GM18519 (cell line): ENCODE measurements around the gene HELB.

Experiments
- ATAC-seq: cut with Tn5 transposase; IDR thresholded peaks from one replicate; pipeline ENCODE4 v1.9.1; 2021; ENCODE audit warnings: mild to moderate bottlenecking, moderate library complexity; ENCODE audit not compliant: unreplicated experiment, low FRiP score

The HELB gene

DNA sequence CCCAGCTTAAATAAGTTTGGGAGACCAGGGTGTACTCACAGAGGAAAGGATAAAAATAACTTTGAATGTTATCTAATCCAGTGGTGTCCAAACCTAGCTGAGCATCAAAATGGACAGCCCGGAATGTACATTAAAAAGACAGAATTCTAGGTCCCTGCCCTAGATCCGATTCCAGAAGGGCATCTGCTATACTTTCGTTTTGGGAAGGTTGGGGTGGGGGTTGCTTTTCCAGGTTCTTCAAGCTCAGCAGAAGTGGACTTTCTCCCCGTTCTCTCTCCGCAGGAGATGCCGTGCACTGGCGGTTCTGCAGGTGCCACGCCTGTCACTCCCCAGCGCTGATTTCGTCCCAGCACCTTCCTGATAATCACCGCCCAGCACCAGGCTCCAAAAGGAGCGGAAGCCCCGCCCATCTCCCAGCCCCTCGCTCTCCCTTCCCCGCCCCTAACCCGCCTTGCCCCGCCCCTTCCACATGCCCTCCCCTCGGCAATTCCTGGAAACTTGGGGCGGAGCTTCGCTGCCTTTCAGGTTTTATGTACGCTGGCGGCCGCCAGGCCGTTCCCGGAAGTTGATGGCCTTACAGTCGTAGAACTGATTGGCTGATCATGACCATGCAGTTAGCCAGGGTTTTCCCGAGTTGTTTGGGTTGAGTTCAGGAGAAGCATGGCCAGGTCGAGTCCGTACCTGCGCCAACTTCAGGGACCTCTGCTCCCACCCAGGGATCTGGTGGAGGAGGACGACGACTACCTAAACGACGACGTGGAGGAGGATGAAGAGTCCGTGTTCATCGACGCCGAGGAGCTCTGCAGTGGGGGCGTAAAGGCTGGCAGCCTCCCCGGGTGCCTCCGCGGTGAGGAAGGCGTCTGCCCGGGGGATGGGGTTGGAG lies at the start of gene HELB:
Gene HELB (plus strand): TSS at position 550 of the 883 bp plus-strand sequence. CDS start 111 bp downstream, at position 661.
- ATAC-seq, result peak; percentile 88

DNA sequence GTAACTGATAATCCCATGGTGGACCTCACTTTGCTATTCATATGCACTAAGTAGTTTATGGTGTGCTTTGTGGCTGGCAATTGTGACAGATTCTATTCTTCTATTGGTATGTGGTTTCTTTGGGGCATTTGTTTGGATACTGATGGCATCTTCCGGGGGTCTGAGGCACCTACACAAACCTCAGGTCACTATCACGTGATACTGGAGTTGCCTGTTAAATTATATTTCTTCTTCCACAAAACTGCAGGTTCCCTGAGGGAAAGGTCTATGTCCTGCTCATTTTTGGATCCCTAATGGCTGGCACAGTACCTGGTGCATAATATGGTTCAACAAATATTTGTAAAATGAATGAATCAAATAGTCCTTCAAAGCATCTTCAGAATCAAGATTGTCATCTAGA lies 49.5 kb upstream of the HELB start:
- ATAC-seq, result no peak

DNA sequence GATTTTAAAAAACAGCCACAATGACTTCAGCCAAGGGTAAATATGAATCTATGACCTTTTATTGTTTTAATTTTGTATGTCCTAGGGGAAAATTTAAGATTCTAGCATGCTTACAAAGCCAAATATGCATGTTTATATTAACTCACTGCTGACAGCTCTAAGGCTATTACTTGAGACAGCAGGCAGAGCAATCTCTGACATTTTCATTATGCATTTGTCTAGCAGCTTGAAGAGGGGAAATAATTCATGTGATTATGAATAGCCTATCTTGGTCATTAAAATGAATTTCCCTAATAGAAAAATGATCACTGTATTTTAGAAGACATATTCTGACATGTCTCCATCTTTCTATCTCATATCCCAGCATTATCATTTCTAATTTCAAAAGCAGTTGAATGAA lies 46.6 kb upstream of the HELB start:
- ATAC-seq, result no peak

- no peak for ATAC-seq
These were observed 44.3 kb upstream of the HELB start for GRCh38 chr12:66258011-66258410.

DNA sequence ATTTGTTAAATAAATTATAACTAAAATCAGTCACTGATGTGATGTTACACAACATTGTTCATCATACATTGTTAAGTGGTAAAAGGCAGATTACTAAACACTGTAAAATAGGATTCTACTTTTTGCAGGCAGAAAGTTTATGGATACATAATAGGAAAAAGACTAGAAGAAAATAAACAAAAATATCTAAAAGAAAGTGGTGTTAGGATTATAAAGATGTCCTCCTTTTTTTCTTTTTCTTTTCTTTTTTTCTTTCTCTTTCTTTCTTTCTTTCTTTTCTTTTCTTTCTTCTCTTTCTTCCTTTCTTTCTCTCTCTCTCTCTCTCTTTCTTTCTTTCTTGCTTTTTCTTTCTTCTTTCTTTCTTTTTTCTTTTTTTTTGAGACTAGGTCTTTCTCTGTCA lies 39.6 kb upstream of the HELB start:
- no peak for ATAC-seq

DNA sequence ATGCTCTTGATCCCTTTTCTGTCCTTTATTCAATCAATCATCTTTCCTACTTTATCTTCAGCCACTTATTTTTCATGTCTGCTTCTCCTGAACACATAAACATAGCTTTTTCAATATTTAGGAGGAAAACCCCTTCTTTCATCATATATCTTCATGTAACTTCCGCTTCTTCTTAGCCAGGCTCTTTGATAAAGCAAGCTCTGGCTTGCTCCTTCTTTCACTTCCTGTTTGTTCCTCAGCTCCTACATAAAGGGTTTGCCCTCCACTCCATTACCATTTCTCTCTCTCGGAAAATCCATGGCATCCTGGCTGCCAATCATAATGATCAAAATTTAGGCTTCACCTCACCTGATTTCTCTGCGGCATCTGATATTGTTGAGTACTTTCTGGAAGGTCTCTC lies 33.7 kb upstream of the HELB start:
- ATAC-seq, result no peak

GRCh38 chr12:66269142-66269541 lies 33.2 kb upstream of the HELB start:
- no peak for ATAC-seq

- ATAC-seq, result no peak
These were observed 32.4 kb upstream of the HELB start for GRCh38 chr12:66269757-66270383.

DNA sequence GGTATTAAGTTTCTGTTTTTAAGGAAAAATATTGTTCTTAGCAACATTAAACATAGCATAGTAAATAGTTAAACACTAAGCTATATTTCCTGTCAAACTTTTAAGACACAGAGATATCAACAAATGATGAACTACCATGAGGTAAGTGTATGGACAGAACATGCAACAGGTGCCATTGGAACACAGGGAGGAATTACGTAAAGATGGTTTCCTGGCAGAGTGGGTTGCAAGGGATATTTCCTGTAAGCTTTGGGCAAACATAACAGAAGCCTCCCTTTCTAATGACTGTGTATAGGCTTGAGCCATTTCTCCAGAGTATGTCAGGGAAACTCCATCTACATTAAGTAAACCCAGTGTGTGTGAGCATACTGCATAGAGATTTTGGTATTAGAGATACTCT lies 31.7 kb upstream of the HELB start:
- ATAC-seq, result no peak

- no peak for ATAC-seq
These were observed 29.6 kb upstream of the HELB start for GRCh38 chr12:66272650-66273049.

DNA sequence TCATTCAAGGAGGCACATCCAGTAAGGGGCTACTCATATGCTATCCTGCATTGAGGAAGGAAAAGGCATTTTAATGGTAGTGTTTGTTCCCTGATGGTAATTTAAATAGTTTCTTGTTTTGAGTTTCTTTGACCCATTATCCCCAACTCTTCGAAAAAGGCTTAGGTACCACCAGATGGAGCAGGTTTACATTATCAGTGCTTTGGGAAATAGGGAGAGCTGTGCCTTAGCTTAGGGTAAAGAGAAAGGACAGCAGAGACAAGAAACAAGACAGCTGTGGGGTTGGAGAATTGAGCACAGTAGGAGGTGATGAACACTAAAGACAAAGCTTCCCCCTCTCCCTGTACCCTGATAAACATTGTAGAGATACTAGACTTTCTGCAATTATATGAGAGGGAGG lies 29.1 kb upstream of the HELB start:
- ATAC-seq, result no peak

DNA sequence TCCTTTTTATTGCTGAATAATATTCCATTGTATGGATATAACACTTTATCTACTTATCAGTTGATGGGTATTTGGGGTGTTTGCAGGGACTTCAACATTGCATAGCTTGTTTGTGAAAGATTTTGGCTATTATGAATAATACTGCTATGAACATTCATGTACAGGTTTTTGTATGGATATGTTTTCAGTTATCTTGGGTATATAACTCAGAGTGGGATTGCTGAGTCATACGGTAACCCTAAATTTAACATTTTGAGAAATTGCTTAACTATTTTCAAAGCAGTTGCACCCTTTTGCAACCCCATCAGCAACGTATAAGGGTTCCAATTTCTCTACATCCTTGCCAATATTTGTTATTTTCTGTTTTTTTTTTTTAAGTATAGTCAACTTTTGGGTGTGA lies 27.3 kb upstream of the HELB start:
- no peak for ATAC-seq

- no peak for ATAC-seq
These were observed 23.1 kb upstream of the HELB start for GRCh38 chr12:66279123-66279712.

GRCh38 chr12:66280561-66280960 lies 21.7 kb upstream of the HELB start:
- ATAC-seq, result no peak

DNA sequence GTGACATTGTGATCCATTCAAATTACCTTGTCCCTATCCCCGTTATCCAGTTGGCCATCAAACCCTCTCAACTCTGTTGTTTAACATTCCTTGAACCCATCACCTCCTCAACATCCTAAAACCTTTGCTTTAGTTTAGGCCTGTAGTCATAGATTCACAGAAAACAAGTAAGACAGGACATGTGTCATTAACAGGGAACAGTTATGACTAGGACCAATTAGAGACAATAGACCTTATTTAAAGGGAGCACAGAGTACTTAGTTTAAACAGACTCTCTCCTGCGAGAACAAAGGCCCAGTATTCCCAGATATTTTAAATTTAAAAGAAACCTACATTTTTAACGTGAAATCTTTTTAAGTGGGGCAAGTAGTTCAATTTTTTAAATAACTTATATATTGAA lies 20.0 kb upstream of the HELB start:
- ATAC-seq, result no peak

DNA sequence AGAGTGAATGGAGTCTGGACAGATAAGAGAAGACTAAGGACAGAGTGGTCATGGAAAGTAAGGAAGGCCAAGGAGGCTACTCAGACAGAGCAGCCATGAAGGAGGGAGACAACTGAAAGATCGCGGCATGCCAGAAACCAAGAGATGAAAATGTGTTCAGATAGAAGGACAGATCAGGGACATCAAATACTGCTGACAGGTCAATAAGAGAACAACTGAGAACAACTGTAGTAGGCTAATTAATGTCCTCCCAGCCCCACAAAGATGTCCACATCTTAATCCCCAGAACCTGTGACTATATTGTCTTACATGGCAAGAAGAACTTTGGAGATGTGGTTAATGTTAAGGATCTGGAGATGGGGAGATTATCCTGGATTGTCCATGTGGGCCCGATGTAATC lies 15.0 kb upstream of the HELB start:
- no peak for ATAC-seq

GRCh38 chr12:66288121-66288520 lies 14.2 kb upstream of the HELB start:
- ATAC-seq, result no peak

- ATAC-seq, result no peak
These were observed 12.8 kb upstream of the HELB start for GRCh38 chr12:66289485-66289884.

GRCh38 chr12:66290716-66291200 lies 11.5 kb upstream of the HELB start:
- ATAC-seq, result no peak

DNA sequence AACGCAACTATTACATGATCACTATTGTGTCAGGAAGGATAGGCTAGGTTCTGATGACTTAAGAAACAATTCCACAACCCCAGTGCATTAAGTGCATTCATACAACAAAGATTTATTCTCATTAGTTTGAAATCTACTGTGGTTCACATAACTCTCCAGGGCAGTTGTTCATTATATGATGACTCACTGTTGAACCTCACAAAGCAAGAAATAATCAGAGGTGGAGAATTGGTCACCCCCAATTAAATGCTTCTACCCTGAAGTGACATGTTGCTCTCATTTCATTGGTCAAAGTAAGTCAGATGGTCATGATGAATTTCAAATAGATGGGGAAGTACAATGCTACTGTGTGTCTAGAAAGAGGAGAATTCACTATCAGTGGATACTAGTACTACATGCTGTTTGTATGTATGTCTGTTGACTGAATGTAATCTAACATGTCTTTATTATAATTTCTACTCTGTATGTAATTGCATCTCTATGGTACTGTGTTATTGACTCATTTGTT lies 6.1 kb upstream of the HELB start:
- no peak for ATAC-seq

DNA sequence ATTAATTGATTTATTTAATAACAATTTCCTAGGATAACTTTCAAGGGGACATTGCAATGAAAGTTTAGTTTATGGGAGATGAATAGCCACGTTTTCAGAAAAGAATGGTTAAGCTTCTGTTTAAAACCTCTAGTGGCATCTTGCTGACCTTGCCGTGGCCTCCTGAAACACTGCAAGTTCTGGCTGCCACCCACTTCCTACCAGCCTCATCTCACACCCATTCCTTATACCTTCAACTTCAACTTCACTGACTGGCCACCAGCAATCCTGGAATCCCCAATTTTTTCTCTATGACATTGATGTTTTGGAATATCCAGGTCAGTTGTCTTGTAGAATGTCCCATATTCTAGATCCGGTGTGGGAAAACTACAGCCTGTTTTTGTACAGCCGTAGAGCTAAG lies 5.2 kb upstream of the HELB start:
- ATAC-seq, result no peak
